HepG2 (cell line): ENCODE results near the gene B3GNT9. TPM values are rescaled to one million over a fixed set of nuclear protein-coding genes. Genes with fewer than 3 reads are reported as not detected.

ENCODE experiments used
- AHDC1 ChIP-seq: sonication (generic); formaldehyde crosslinking; IDR thresholded peaks from 2 replicates; pipeline ENCODE4 v1.5.1; 2020; ENCODE audit warnings: mild to moderate bottlenecking, missing genetic modification reagents, borderline replicate concordance
- ARNT2 ChIP-seq: sonication (generic); formaldehyde crosslinking; IDR thresholded peaks from 2 replicates; pipeline ENCODE4 v1.8.0; 2022; ENCODE audit warnings: mild to moderate bottlenecking, low read depth, missing genetic modification reagents, moderate library complexity
- FOXA1 ChIP-seq, 2 experiments: fragments of 450-650 bp in 1 of 2; sonication (generic) in 1 of 2; formaldehyde crosslinking in 1 of 2; IDR thresholded peaks; 2 replicates each; pipeline versions ENCODE4 v1.4.0 to v1.6.1; 2016 to 2020; ENCODE audit warnings: missing genetic modification reagents in 1 of 2
- KLF9 ChIP-seq: IDR thresholded peaks from 2 replicates; pipeline ENCODE4 v1.6.1; 2016; ENCODE audit warnings: low read depth
- MBD4 ChIP-seq: IDR thresholded peaks from 2 replicates; pipeline ENCODE4 v1.6.1; 2012; ENCODE audit warnings: low read length, inconsistent platforms, borderline replicate concordance
- PHF5A ChIP-seq: IDR thresholded peaks from one replicate; pipeline ENCODE4 v1.6.1; 2018; ENCODE audit warnings: low read depth, missing genetic modification reagents; ENCODE audit not compliant: unreplicated experiment
- RAD21 ChIP-seq: fragments of 450-650 bp; formaldehyde crosslinking; IDR thresholded peaks from 2 replicates; pipeline ENCODE4 v1.5.0; 2020; ENCODE audit warnings: mild to moderate bottlenecking
- RERE ChIP-seq: IDR thresholded peaks from 2 replicates; pipeline ENCODE4 v1.6.1; 2016; ENCODE audit warnings: low read depth, missing genetic modification reagents, missing compliant biosample characterization
- XRCC5 ChIP-seq: fragments of 200-400 bp; formaldehyde crosslinking; optimal IDR thresholded peaks from 2 replicates; pipeline ENCODE3; 2017; ENCODE audit warnings: mild to moderate bottlenecking, low read length
- ZNF101 ChIP-seq: sonication (generic); formaldehyde crosslinking; IDR thresholded peaks from 2 replicates; pipeline ENCODE4 v1.4.0; 2020; ENCODE audit warnings: mild to moderate bottlenecking, low read depth, missing genetic modification reagents, borderline replicate concordance
- ZNF329 ChIP-seq: sonication (generic); formaldehyde crosslinking; IDR thresholded peaks from 2 replicates; pipeline ENCODE4 v1.9.0; 2021; ENCODE audit warnings: low read depth, mild to moderate bottlenecking, missing genetic modification reagents
- ZNF441 ChIP-seq: sonication (generic); formaldehyde crosslinking; IDR thresholded peaks from 2 replicates; pipeline ENCODE4 v1.7.0; 2021; ENCODE audit warnings: missing genetic modification reagents, borderline replicate concordance
- ZNF460 ChIP-seq: sonication (generic); formaldehyde crosslinking; IDR thresholded peaks from 2 replicates; pipeline ENCODE4 v1.5.1; 2020; ENCODE audit warnings: missing genetic modification reagents, mild to moderate bottlenecking, borderline replicate concordance
- ZNF496 ChIP-seq: sonication (generic); formaldehyde crosslinking; IDR thresholded peaks from 2 replicates; pipeline ENCODE4 v1.8.1; 2023; ENCODE audit warnings: mild to moderate bottlenecking, moderate library complexity, missing genetic modification reagents; ENCODE audit not compliant: insufficient replicate concordance
- ZNF558 ChIP-seq: sonication (generic); formaldehyde crosslinking; IDR thresholded peaks from 2 replicates; pipeline ENCODE4 v1.9.0; 2022; ENCODE audit warnings: mild to moderate bottlenecking, missing genetic modification reagents, borderline replicate concordance
- ZNF567 ChIP-seq: sonication (generic); formaldehyde crosslinking; IDR thresholded peaks from 2 replicates; pipeline ENCODE4 v1.8.1; 2023; ENCODE audit warnings: mild to moderate bottlenecking, missing genetic modification reagents, borderline replicate concordance
- ZNF605 ChIP-seq: sonication (generic); formaldehyde crosslinking; IDR thresholded peaks from 2 replicates; pipeline ENCODE4 v1.8.0; 2022; ENCODE audit warnings: mild to moderate bottlenecking, missing genetic modification reagents
- ZNF773 ChIP-seq: sonication (generic); formaldehyde crosslinking; IDR thresholded peaks from 2 replicates; pipeline ENCODE4 v1.4.0; 2020; ENCODE audit warnings: missing genetic modification reagents, borderline replicate concordance
- polyA plus RNA-seq, 8 experiments: library from polyadenylated mRNA; depleted of rRNA in 3 of 8; stranded (reverse) in 7 of 8; unstranded in 1 of 8; fragments of >200 nt; fragmentation: Illumina TruSeq in 4 of 8; extraction: Trizol in 4 of 8; gene quantifications; 2 replicates each; pipeline versions ENCODE4 v1.2.1 to v1.2.3, GENCODE V29; 2011 to 2016; ENCODE audit warnings: low read depth in 4 of 8, missing spikeins in 1 of 8, mixed read lengths in 1 of 8; ENCODE audit not compliant: insufficient read depth in 1 of 8
- total RNA-seq, 5 experiments: library from RNA; depleted of rRNA; stranded (reverse); fragments of >200 nt; fragmentation: Illumina TruSeq; extraction: Trizol; gene quantifications; 2 replicates each; pipeline ENCODE4 v1.2.3, GENCODE V29; 2016; ENCODE audit warnings: low read depth in 1 of 5

B3GNT9 gene
- total and polyA plus RNA-seq, 2 of the 13 experiments (the other 11 are each of a cell fraction or from before 2014, with no cell fraction given): 1.5 to 3.1 TPM

GRCh38 chr16:67184995-67185650, 34.3 kb upstream of the B3GNT9 start (continued):
- TF ChIP-seq AHDC1 (CRISPR knock-in tag): 0 out of 2 replicates have a peak, but pooled peaks have one; percentile 31
- 0 out of 2 replicates have a peak, but pooled peaks have one; percentile 28 for TF ChIP-seq ZNF773 (CRISPR knock-in tag)
- peak; percentile 68 for TF ChIP-seq ZNF101 (CRISPR knock-in tag)
- 0 out of 2 replicates have a peak, but pooled peaks have one; percentile 26 for TF ChIP-seq RERE (CRISPR knock-in tag)
- no peak for TF ChIP-seq ZNF496 (CRISPR knock-in tag)
- TF ChIP-seq ZNF441: peak; percentile 72; the same call in 1 of the 2 replicates
- TF ChIP-seq ARNT2 (CRISPR knock-in tag): peak; percentile 94
- TF ChIP-seq ZNF567 (CRISPR knock-in tag): no peak
- TF ChIP-seq RAD21 (CRISPR knock-in tag): peak; percentile 96
- no peak; the same call in 1 of the 2 replicates for TF ChIP-seq ZNF558 (CRISPR knock-in tag)
- TF ChIP-seq ZNF460 (CRISPR knock-in tag): peak; percentile 25; the same call in 1 of the 2 replicates
- TF ChIP-seq MBD4: no peak
- peak; percentile 81; the same call in 1 of the 2 replicates for TF ChIP-seq ZNF605 (CRISPR knock-in tag)
- TF ChIP-seq PHF5A (CRISPR knock-in tag): peak; percentile 75
- TF ChIP-seq XRCC5: peak; percentile 97
- peak; percentile 95 for TF ChIP-seq KLF9 (CRISPR knock-in tag)
- peak; percentile 89 for TF ChIP-seq ZNF329 (CRISPR knock-in tag)
- TF ChIP-seq FOXA1 (IDR thresholded peaks at IDR 0.05): no peak
- TF ChIP-seq FOXA1 (CRISPR knock-in tag; IDR thresholded peaks at IDR 0.05): peak; percentile 57; the same call in 1 of the 2 replicates
